Lower leg skin (tissue), 3 donors: ENCODE results near the gene MEIS2.

ENCODE experiments used
- POLR2A ChIP-seq, 2 donors: fragments of 450-650 bp; IDR thresholded peaks; one replicate each; pipeline ENCODE4 v1.6.1; 2016 to 2017; ENCODE audit warnings: antibody characterized with exemption in 2 of 2, mild to moderate bottlenecking in 1 of 2, moderate library complexity in 1 of 2
- TF ChIP-seq, protein P1 (sequence below), 3 donors: fragments of 450-650 bp; IDR thresholded peaks; one replicate each; pipeline ENCODE4 v1.5.1; 2016; ENCODE audit warnings: antibody characterized with exemption in 3 of 3, mild to moderate bottlenecking in 3 of 3, moderate library complexity in 2 of 3

DNA sequence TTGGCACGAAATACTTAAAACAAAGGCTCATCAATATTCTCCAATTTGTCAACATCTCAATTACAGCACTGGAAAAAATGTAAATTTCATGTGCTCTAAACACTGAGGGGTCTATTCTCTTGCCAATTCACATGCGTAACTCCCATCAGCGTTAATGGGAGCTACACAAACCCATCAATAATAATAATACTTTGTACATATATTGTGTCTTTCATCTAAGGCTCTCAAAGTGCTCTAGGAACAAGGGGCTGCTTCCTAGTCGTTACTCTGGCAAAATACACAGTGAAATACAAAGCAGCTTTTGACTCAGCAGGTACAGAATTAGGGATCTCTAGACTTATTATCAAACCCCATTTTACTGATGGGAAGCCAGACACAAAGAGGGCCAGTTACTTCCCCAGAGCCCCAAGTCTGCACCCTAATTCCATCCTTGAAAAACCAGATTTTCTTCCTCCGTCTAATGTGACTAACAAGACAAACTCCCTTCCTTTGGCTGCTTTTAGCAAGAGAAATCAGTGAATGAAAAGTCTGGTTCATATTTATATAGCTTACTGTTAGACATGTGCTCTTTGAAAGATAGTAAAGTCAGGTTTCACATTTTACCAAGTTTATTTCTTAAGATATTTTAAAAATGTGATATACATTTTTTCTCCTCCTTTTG lies 20.0 kb downstream of the MEIS2 start:
- TF ChIP-seq POLR2A (IDR thresholded peaks at IDR 0.05) = no peak
- TF ChIP-seq, protein P1, sequence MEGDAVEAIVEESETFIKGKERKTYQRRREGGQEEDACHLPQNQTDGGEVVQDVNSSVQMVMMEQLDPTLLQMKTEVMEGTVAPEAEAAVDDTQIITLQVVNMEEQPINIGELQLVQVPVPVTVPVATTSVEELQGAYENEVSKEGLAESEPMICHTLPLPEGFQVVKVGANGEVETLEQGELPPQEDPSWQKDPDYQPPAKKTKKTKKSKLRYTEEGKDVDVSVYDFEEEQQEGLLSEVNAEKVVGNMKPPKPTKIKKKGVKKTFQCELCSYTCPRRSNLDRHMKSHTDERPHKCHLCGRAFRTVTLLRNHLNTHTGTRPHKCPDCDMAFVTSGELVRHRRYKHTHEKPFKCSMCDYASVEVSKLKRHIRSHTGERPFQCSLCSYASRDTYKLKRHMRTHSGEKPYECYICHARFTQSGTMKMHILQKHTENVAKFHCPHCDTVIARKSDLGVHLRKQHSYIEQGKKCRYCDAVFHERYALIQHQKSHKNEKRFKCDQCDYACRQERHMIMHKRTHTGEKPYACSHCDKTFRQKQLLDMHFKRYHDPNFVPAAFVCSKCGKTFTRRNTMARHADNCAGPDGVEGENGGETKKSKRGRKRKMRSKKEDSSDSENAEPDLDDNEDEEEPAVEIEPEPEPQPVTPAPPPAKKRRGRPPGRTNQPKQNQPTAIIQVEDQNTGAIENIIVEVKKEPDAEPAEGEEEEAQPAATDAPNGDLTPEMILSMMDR (IDR thresholded peaks at IDR 0.05) = no peak
